Limb (tissue), 2 donors: ENCODE data around the gene PEX19.

Source experiments
- DNase-seq, 2 donors: peaks; one replicate each; pipeline ENCODE4 v3.0.0-alpha.2; 2016; ENCODE audit errors: extremely low spot score in 2 of 2

The PEX19 gene

DNA sequence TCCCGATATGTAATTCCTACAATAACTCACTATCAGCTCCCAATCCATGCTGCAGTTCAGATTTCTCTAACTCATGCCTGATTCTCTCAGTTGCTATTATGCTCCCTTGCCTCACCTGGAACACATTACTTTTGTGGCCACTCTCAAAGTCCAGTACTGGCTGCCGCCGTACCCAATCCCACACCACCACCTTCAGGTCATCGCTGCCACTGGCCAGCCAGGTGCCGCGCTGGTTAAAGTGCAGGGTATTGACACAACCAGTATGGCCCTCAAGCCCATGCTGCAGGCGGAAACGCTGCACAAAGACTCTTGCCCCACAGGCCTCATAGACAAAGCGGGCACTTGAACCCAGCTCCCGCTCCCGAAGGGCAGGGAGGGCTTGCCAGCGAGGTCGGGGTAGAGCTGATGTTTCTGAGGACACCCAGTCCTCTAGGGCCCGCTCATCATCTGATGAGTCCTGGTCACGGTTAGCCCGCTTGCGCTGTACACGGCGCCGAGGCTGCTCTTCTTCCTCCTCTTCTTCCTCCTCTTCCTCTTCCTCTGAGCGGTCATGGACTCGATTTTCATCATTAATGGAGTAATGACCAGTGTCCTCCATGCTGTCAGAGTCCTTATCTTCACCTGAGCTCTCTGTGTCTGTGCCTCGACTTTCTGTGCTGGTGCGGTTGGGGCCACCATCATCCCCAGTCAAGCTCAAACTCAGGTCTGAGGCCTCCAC lies 45.2 kb downstream of the PEX19 start:
- DNase-seq, result no peak

DNA sequence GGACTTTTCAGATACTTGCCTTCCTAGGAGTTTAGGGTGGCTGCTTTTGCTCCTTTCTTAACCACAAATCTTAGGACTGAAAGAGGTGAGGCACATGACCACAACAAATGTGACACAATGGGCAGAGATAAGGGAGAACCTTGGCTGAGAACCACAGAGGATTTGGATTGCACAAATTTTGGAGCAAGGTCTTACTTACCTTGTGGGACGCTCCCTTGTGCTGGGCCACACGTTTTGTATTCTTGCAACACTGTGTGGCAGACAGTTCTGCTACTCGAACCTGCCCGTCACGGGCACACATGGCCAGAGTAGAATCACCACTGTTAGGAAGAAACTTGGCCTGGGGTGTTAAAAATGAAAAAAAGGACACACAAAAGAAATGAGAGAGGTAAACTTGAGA lies 46.5 kb downstream of the PEX19 start:
- DNase-seq, result no peak

DNA sequence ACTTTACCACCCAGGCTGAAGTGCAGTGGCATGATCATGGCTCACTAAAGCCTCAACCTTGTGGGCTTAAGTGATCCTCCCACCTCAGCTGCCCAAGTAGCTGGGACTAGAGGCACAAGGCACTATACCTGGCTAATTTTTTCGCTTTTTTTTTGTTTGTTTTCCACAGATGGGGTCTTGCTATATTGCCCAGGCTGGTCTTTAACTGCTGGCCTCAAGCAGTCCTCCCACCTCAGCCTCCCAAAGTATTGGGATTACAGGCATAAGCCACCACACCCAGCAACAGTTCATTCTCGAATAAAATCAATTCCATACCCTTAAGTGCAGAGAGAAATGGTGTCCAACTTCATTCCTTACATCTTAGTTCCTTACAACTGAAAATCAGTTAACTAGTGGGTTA lies 47.4 kb downstream of the PEX19 start:
- DNase-seq, result no peak

GRCh38 chr1:160236806-160237205 lies 48.1 kb downstream of the PEX19 start:
- DNase-seq, result no peak

DNA sequence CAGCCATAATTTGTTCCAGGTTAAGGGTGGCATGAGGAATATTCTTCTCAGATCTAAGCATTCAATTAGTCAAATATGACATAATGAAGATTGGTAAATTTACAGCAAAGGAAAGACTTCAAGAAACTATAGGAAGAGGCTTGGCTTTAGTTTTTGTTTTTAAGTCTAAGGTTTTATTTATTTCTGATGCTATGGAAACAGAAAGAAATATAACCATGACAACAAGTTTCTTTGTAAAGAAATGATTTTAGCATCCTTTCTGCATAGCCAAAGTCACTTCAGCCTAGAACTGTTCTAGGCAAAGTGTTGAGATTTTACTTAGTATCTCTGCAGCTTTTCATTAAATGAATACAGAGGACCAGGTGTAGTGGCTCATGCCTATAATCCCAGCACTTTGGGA lies 52.0 kb downstream of the PEX19 start:
- DNase-seq, result no peak

GRCh38 chr1:160228431-160228830 lies 56.5 kb downstream of the PEX19 start:
- DNase-seq, result no peak

DNA sequence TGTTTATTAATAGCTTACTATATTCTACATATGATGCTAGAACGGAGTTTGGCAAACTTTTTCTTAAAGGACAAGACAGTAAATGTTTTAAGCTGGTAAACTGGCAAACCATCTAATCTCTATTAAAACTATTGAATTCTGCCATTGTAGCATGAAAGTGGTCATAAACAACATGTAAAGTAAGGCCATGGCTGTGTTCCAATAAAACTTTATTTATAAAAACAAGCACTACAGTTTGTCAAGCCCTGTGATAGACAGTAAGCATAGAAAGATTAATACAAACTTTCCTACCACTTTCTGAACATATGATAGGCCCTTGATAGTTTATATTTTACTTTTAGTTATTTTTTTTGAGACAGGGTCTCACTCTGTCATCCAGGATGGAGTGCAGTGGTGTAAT lies 57.4 kb downstream of the PEX19 start:
- DNase-seq, result no peak

GRCh38 chr1:160227034-160227433 lies 57.9 kb downstream of the PEX19 start:
- DNase-seq, result no peak
